H1 (cell line): ENCODE measurements around the gene VPS72. TPM values are rescaled to one million over a fixed set of nuclear protein-coding genes. Genes with fewer than 3 reads are reported as not detected.

Experiments
- CREB1 ChIP-seq: IDR thresholded peaks from 2 replicates; pipeline ENCODE4 v1.6.1; 2012; ENCODE audit warnings: inconsistent platforms
- MAX ChIP-seq: IDR thresholded peaks from 2 replicates; pipeline ENCODE4 v1.6.1; 2012; ENCODE audit warnings: inconsistent platforms
- polyA plus RNA-seq, 7 experiments: library from polyadenylated mRNA; depleted of rRNA in 3 of 7; stranded (reverse) in 5 of 7; unstranded in 2 of 7; fragments of >200 nt in 5 of 7; fragments of 200-250 nt in 2 of 7; gene quantifications; 1 replicate in 5 of 7; 2 replicates in 1 of 7; 4 replicates in 1 of 7; pipeline versions ENCODE4 v1.2.1 to v1.2.3, GENCODE V29; 2011 to 2013; ENCODE audit warnings: missing spikeins in 2 of 7, mixed read lengths in 2 of 7
- total RNA-seq: library from RNA; stranded (reverse); fragmentation: NEBNext Ultra II Directional; extraction: Animal tissue kit (Norgen Biotek cat#: 25700); gene quantifications from 2 replicates; pipeline ENCODE4 v1.2.1, GENCODE V29; 2021

The VPS72 gene
- total and polyA plus RNA-seq, 2 of the 8 experiments (the other 6 are each of a cell fraction or from before 2014, with no cell fraction given), result 86.6 to 121 TPM

DNA sequence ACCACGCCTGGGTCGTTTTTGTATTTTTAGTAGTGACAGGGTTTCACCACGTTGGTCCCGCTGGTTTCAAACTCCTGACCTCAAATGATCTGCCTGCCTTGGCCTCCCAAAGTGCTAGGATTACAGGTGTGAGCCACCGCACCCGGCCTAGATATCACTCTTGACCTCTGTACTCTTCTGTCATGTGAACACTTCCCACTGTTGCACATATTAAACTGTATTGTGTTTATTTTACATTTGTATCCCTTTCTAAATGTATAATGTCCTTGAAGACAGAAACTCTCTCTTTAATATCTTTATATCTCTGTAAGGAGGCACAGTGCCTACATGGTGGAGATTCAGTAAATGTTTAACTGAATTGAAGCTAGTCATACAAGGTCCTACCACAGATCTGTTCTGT, 45.2 kb upstream of the VPS72 start (continued):
- no peak for TF ChIP-seq MAX
- TF ChIP-seq CREB1, result no peak
